Loucy (cell line): ENCODE measurements around the gene TNNC2.

Experiments
- CTCF ChIP-seq: fragments of 200-600 bp; sonication (generic); conservative IDR thresholded peaks from 2 replicates; pipeline ENCODE4 v1.5.1; 2014; ENCODE audit warnings: mild to moderate bottlenecking, antibody characterized with exemption, low read length
- EZH2phosphoT487 ChIP-seq: fragments of 200-600 bp; IDR thresholded peaks from 2 replicates; pipeline ENCODE4 v1.6.1; 2018; ENCODE audit warnings: antibody characterized with exemption, mild to moderate bottlenecking, moderate library complexity, borderline replicate concordance

- TF ChIP-seq CTCF (no peak), EZH2phosphoT487 (no peak)
These were observed 26.4 kb upstream of the TNNC2 start for GRCh38 chr20:45853484-45853883.
